Glomerular visceral epithelial cell (primary cell): ENCODE results near the gene RIN3.
A peak's percentile ranks its signal among the peaks of the same experiment; 100 is the strongest.
"Not testable (repeated sequence)": the region's sequence is repeated elsewhere in the genome, so short reads cannot be mapped to it uniquely, and the experiment has no call there.

Experiments
- DNase-seq: peaks from one replicate; pipeline ENCODE4 v3.0.0-alpha.2; 2016; ENCODE audit errors: extremely low spot score

RIN3 gene

GRCh38 chr14:92531106-92531873 lies 17.7 kb downstream of the RIN3 start:
- DNase-seq, result no peak

- no peak for DNase-seq
Measured at GRCh38 chr14:92532490-92533163, 19.0 kb downstream of the RIN3 start.

GRCh38 chr14:92534932-92535643 lies 21.5 kb downstream of the RIN3 start:
- no peak for DNase-seq

GRCh38 chr14:92536231-92536630 lies 22.6 kb downstream of the RIN3 start:
- not testable (repeated sequence) for DNase-seq

DNA sequence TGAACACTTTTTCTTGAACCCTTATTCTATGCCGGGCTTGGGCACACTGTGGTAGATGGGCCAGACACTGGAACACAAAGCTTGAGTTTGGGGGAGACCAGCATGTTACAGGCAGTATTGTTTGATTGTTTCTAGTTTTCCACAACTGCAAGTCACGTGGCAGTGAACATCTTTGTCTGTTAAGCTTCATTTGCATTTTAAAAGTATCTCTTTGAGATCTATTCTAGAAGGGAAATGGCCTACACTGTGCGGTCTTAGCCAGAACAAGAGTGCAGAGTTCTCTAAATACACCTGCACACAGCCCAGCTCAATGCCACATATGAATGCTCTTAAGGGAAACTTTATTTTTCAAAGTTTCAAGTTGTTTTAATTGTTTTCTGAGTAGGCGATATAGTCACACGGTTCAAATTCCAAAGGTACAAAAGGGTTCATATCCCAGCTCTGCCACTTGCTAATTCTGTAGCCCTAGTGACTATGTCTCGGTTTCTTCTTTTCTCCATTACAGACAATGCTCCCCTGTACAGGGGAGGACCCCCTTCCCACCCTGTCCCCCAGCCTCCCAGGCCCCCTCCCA lies 24.9 kb downstream of the RIN3 start:
- no peak for DNase-seq

GRCh38 chr14:92539419-92539818 lies 25.8 kb downstream of the RIN3 start:
- DNase-seq, result no peak

- no peak for DNase-seq
Measured at GRCh38 chr14:92539875-92540274, 26.3 kb downstream of the RIN3 start.

DNA sequence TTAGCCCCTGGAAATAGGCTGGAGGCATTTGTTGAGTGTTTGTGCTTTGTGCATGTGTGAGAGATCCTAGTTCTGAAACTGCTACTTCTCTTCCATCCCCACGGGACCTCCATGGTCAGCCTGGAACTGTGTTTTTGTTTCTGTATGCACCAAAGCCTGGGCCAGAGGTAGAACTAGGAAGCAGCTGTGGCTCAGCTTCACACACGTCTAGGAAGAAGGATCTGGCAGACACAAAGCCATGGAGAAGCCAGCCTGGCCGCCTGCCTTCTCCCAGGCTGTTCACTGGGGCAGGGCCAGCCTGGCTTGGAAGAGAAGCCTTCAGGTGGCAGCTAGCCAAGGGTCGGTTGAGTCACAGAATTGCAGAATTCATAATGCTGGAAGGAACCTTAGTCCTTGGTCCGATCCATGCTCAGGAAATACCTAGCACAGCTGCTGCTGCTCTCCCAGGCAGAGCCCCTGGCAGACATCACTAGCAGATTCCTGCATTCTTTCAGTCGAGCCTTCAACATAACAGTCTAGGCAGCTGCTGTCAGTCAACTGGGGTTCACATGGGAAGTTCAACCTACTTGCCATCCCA lies 27.0 kb downstream of the RIN3 start:
- DNase-seq, result peak; percentile 97

- no peak for DNase-seq
Measured at GRCh38 chr14:92542766-92543554, 29.4 kb downstream of the RIN3 start.

- DNase-seq, result no peak
Measured at GRCh38 chr14:92544051-92544720, 30.6 kb downstream of the RIN3 start.

GRCh38 chr14:92546347-92547053 lies 32.9 kb downstream of the RIN3 start:
- no peak for DNase-seq

GRCh38 chr14:92549105-92549858 lies 35.7 kb downstream of the RIN3 start:
- DNase-seq, result no peak

DNA sequence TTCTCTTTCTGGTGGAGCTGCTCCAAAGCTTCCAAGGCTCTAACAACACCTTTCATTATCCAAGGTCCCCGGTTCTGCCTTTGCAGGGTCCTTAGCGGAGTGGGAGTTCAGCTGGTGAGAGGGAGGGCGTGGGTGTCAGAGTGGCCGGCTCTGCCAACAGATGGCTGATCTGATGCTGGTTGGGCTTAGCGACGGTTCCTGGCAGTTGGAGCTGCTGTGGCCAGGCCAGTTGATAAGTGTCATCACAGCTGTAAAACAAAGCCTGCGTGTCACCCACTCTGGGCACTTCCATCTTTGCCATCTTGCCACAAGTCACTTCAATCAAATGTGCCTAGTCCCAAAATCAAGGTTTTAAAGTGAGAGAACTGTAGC lies 36.3 kb downstream of the RIN3 start:
- no peak for DNase-seq

GRCh38 chr14:92551044-92551841 lies 37.7 kb downstream of the RIN3 start:
- DNase-seq, result peak; percentile 27

DNA sequence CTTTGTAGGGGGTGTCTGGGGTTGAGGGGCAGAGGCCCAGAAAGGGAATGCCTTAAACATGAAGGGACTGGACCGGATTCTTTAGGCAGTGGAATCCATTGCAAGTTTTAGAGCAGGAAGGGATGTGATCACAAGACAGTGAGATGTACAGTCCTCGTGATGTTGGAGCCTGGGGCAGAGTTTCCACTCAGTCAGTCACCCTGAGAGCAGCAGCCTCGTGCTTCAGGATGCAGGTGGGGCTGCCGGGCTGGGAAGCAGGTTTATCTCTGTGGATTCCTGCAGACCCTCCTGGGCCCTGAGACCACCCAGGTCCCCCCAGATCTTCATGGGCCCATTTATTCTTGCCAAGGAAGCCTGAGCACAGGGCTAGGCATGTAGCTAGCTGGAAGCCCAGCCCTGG lies 38.5 kb downstream of the RIN3 start:
- no peak for DNase-seq

GRCh38 chr14:92553438-92553837 lies 39.9 kb downstream of the RIN3 start:
- peak; percentile 68 for DNase-seq

- DNase-seq, result no peak
Measured at GRCh38 chr14:92555465-92556111, 42.0 kb downstream of the RIN3 start.

DNA sequence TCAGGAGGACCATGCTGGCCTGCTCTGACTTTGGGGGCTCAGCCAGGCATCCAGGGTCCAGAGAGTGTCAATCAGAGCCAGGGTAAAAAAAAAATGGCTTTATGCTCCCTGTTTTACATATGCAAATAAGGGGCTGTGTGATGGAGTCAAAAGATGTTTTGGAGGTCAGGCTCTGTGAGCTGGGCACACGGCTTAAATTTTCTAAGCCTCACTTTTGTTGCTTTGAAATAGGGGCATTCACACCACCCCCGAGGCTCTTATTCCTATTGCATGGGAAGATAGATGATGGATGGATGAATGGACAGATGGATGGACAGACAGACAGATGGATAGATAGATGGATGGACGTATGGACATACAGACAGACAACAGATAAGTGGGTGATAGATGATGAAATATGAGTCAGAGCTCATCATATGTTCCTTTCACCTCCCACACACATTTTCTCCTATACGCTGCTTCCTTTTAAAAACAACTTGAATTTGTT lies 42.7 kb downstream of the RIN3 start:
- no peak for DNase-seq
